ENCODE measurements around the gene GRHPR.

GRHPR gene

DNA sequence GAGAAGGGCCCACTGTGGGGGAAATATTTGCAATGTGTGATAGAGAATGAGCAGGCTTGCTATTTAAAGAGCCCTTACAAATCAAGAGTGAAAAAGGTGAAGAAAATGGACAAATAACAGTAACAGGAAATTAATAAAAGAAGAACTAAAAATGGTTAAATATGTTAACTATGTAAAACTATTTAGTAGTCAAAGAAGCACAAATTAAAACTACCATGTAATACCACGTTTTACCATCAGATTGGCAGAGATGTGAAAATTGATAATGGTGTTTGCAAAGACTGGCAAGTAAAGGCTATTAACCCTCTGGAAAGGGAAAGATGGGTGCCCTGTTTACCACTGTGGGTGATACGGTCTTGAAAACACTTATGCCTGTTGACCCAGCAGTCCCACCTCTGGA is 23.2 kb upstream of the GRHPR start:
- no peak for DNase-seq

DNA sequence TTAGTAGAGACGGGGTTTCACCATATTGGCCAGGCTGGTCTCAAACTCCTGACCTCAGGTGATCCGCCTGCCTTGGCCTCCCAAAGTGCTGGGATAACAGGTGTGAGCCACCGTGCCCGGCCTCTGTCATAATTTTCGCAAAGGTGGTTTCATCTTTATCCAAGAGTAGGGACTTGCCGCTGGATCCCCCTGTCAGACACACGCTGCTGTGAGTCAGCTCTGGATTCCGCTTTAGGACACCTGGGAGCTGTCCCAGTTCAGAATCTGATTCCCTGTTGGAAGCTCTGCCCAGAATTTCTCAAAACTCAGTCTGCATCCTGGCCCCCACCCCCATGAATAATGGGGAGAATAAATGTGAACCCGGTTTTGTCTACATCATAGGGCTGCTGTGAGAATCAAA is 17.9 kb upstream of the GRHPR start:
- DNase-seq, result no peak

GRCh38 chr9:37405350-37405749 is 17.1 kb upstream of the GRHPR start:
- no peak for DNase-seq

DNA sequence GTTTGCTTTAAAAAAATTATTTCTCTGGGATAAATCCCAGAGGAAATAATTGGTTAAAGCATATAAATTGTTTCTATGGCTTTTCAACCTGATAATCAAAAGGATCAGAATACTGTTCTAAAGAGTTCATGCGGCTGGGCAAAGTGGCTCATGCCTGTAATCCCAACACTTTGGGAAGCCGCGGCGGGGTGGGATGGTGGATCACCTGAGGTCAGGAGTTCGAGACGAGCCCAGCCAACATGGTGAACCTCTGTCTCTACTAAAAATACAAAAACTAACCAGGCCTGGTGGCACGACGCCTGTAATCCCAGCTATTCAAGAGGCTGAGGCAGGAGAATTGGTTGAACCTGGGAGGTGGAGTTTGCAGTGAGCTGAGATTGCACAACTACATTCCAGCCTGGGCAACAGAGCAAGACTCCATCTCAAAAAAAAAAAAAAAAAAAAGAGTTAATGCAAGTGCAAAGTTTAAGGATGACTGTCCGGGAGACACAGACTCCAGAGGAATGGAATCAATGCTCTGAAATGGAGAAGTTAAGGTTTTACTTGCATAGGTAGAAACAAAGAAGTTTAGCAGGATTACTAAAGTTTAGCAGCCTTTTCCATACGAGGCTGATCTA is 16.6 kb upstream of the GRHPR start:
- no peak for DNase-seq

GRCh38 chr9:37406603-37407401 is 15.7 kb upstream of the GRHPR start:
- DNase-seq, result no peak

- no peak for DNase-seq
Observed at GRCh38 chr9:37407468-37407867, 15.0 kb upstream of the GRHPR start.

- DNase-seq, result peak; percentile 77
Observed at GRCh38 chr9:37408933-37409710, 13.4 kb upstream of the GRHPR start.

DNA sequence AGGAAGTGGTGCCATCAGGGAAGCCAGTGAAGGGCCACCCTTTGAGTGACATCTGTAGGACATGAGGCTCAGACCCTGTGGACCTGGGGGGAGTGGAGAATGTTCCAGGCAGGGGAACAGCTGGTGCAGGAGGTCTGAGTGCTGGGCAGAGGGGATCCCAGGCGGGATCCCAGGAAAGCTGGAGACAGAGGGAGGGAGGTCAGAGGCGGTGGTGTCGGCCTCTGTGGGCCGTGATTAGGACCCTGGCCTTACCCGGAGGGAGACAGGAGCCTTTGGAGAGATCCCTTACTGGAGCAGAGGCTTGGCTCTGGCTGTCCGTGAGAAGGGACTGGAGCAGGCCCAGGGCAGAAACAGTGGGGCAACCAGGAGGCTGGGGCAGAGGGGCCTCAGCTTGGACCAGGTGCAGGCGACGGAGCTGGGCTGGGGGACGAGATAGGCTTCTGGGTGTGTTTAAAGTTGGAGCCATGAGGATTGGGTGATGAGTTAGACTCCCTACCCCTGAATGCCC is 12.1 kb upstream of the GRHPR start:
- DNase-seq, result no peak

DNA sequence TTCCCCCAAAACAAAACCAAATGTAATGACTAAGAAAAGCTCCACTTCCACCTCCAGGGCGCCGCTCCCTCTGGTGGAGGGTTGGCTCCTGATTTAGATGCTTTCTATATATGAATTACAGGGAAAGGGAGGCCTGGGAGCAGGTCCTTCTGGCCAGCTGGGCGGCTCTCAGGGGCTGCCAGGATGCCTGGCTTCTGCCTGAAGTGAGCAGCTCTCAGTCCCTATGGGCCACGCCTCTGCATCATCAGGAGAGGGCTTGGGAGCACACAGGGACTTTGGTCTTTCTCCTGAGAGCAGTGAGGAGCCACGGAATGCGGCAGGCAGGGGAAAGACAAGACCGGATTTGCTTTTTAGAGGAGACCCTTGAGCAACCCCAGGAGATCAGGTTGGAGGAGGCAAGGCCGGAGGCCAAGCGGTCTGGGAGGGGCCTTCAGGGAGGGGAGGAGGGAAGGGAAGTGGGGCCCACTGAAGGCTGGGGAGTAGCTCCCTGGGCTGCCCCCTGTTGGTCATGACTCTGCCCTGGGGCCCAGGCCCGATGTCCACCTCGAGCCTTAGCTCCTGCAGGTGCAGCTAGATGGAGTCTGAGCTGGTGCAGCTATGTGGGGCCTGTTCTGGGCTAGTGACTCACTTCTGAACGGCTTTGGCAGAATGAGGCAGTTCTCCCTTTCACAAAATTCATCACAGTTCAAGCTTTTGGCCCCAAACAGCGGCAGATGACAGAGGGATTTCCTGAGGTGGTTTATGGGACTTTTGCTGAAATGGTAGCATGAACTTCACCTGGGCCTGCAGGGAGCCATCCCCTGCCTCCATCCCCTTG is 11.3 kb upstream of the GRHPR start:
- peak; percentile 42 for DNase-seq

GRCh38 chr9:37412431-37413151 is 9.9 kb upstream of the GRHPR start:
- DNase-seq, result no peak

DNA sequence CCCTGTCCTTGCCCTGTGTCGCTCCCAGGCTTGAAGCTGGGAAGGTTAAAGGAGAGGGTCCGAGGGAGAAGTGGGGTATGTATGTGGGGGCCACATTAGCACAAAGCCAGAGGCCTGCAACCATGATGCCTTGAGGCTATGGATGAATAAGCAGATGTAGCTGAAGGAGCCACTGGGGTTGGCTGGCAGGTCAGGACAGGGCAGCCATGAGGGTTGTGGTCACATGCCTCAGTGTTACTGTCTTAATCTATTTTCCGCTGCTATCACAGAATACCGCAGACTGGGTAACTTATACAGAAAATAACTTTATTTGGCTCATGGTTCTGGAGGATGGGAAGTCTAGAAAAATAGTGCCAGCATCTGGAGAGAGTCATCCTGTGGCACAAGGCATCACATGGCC is 9.2 kb upstream of the GRHPR start:
- DNase-seq, result no peak

GRCh38 chr9:37414503-37414943 is 8.0 kb upstream of the GRHPR start:
- DNase-seq, result no peak

DNA sequence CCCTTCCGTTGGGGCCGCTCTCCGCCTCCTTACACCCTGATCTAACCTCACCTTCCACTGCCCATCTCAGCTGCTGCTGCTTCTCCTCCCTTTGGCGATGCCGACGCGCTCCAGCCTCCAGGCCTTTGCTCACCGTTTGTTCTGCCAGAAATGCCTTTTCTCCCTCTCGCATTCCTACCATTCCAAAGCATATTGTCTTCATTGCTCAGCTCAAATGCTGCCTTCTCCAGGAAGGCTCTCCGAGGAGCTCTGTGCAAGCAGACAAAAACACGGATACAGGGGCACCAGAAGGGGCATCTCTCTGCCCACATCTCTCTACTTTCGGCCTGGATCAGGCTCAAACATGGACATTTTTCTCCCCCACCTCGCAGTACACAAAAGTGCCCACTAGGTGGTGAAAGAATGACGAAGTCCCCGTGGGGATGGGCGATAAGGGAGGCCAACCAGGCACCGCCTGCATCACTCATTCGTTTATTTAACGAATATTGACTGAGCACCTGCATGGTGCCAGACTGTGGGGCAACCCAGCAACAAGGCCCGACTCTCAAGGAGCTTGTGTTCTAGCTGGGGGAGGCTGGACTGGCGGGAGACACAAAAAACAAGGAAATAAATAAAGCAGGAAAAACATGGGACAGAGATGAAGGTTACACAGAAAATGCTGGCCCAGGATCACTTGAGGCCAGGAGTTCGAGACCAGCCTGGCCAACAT is 7.3 kb upstream of the GRHPR start:
- peak; percentile 84 for DNase-seq

DNA sequence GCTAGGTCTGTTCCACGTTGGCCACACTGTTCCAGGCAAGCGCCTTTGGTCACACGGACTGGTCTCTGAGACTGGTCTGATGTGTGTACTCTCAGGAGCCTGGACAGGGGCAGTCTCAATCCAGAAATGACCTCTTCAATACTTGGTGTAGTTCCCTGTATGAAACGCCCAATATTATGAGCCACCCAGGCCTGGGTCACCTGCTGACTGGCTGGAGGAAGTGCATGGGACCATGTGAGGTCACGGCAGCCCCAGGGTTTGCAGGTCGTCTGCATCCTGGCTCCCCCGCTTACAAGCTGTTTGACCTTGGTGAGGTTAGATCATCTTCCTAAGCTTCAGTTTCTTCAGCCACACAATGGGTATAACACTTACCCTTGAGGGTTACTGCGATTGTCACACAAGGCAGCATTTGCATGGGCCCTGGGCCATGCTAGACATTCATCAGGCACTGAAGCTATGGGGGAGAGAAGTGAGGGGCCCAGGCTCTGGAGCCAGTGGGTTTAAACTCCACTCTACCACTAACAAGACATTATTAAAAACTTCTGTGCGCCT is 5.2 kb upstream of the GRHPR start:
- DNase-seq, result no peak

- DNase-seq, result no peak
Observed at GRCh38 chr9:37417857-37418618, 4.5 kb upstream of the GRHPR start.

GRCh38 chr9:37419204-37419603 is 3.3 kb upstream of the GRHPR start:
- DNase-seq, result no peak

DNA sequence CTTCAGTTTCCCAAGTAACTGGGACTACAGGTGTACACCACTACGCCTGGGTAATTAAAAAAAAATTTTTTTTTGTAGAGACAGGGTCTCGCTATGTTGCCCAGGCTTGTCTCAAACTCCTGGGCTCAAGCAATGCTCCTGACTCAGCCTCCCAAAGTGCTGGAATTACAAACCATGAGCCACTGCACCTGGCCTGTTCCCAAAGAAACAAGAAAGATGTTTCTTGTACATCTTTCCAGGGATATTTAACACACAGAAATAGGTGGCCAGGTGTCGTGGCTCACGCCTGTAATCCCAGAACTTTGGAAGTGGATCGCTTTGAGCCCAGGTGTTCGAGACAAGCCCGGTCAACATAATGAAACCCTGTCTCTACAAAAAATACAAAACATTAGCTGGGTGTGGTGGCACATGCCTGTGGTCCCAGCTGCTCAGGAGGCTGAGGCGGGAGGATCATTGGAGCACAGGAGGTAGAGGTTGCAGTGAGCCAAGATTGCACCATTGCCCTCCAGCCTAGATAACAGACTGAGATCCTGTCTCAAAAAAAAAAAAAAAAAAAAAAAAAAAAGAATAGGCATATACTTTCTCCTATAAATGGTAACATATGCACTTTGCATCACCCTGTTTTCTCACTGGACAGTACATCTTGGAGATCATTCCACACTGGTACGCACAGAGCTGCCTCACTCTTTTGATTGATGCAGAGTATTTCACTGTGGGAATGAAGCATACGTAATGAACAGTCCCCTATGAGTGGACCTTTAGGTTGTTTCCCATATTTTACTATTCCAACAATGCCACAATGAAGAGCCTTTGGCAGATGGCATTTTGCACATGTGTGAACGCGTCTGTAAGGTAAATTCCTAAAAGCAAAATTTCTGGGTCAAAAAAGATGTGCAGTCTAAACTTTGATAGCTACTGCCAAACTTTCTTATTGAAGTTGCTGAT is 2.0 kb upstream of the GRHPR start:
- DNase-seq, result no peak

- no peak for DNase-seq
Observed at GRCh38 chr9:37421914-37422288, 595 bp upstream of the GRHPR start.

DNA sequence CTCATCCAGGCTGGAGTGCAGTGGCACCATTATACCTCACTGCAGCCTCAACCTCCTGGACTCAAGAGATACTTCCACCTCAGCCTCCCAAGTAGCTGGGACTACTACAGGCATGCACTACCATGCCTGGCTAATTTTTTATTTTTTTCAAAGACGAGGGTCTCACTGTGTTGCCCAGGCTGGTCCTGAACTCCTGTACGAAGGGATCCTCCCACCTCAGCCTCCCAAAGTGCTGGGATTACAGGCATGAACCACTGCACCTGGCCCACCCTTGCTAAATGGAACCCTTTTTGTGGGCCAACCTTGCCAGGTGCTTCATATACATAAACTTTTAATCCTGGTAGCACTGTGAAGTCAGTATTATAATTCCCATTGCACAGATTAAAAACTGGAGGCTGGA is 1.0 kb downstream of the GRHPR start:
- no peak for DNase-seq
